ENCODE measurements around the gene BMPR1B. TPM values are rescaled to one million over a fixed set of nuclear protein-coding genes. Genes with fewer than 3 reads are reported as not detected.

BMPR1B gene
- 2.4 and 9.3 TPM in 2 replicates for total RNA-seq (ENCODE audit: low replicate concordance)
- long read RNA-seq, partial matches to known transcripts: 1 of 2 reads
- long read RNA-seq, other reads (novel, unspliced or antisense): 1 of 2 reads

DNA sequence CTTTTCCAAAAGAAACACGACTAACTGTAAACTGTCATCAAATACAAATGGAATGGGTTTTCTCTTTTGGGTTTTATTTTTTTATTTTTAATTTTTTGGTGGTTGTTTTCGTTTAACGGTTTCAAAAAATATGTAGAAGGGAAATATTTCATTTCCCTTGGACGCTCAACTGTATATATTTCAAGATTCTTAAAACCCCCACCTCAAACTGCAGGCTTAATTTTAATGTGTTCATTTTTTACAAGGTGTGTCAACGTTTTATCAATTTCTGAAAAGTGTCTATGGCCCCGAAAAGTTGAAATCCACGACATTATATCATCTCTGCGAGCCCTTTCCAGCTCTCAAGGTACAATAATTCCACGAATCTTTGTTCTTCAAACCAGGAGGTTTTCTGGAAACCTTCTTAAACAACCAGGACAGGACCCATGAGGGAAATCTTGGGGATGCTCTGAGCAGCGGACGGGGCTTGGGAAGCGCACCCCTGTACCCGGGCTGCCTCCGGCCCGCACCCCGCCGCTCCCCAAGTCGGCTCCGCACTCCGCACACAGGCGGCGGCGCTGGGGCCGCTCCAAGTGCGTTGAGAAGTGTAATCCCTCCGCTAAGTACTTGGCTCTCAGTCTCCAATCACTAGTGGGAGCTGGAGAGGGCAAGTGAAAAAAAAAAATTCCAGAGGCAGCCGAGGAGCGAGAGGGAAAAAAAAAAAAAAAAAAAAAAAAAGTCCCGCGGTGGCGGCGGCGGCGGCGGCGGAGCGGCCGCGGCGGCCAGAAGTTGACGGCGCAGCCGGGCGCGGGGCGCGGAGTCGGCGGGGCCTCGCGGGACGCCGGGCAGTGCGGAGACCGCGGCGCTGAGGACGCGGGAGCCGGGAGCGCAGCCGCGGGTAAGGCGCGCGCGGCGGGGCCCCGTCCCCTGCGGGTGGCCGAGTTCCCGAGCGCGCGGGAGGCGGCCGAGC lies at the start of gene BMPR1B:
BMPR1B (plus strand) TSS at position 764 of the 949 bp plus-strand sequence. CDS start 346,470 bp downstream, outside the sequence.
- Mint-ChIP-seq H3K27ac (peak within 1 kb of the TSS; percentile 71), H3K4me1 (ENCODE audit: unreplicated experiment) (peaks cover 16% of the 10 kb centered on the region), H3K27me3 (peaks cover 72% of the 10 kb centered on the region), H3K36me3 (no peaks in the 10 kb centered on the region), H3K9me3 (no peaks in the 10 kb centered on the region), H3K4me3 (peak within 1 kb of the TSS; percentile 91)
- TF ChIP-seq, protein P1, sequence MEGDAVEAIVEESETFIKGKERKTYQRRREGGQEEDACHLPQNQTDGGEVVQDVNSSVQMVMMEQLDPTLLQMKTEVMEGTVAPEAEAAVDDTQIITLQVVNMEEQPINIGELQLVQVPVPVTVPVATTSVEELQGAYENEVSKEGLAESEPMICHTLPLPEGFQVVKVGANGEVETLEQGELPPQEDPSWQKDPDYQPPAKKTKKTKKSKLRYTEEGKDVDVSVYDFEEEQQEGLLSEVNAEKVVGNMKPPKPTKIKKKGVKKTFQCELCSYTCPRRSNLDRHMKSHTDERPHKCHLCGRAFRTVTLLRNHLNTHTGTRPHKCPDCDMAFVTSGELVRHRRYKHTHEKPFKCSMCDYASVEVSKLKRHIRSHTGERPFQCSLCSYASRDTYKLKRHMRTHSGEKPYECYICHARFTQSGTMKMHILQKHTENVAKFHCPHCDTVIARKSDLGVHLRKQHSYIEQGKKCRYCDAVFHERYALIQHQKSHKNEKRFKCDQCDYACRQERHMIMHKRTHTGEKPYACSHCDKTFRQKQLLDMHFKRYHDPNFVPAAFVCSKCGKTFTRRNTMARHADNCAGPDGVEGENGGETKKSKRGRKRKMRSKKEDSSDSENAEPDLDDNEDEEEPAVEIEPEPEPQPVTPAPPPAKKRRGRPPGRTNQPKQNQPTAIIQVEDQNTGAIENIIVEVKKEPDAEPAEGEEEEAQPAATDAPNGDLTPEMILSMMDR (conservative IDR thresholded peaks at IDR 0.05): peak; percentile 13
- DNase-seq (ENCODE audit: extremely low spot score, unreplicated experiment): no peak

- H3K27ac Mint-ChIP-seq: no peak overlapping the region
- DNase-seq (ENCODE audit: extremely low spot score, unreplicated experiment): no peak
- H3K9me3 Mint-ChIP-seq: no peaks in the 10 kb centered on the region
- no peak overlapping the region for H3K4me3 Mint-ChIP-seq
- TF ChIP-seq, protein P1 (conservative IDR thresholded peaks at IDR 0.05): no peak
- no peaks in the 10 kb centered on the region for H3K36me3 Mint-ChIP-seq
- H3K27me3 Mint-ChIP-seq: no peaks in the 10 kb centered on the region
- no peaks in the 10 kb centered on the region for H3K4me1 Mint-ChIP-seq (ENCODE audit: unreplicated experiment)
Observed at GRCh38 chr4:94711635-94712034, 46.1 kb upstream of the BMPR1B start.

GRCh38 chr4:94714365-94715160 lies 43.2 kb upstream of the BMPR1B start:
- TF ChIP-seq, protein P1 (conservative IDR thresholded peaks at IDR 0.05): no peak
- Mint-ChIP-seq H3K4me1 (ENCODE audit: unreplicated experiment) (no peaks in the 10 kb centered on the region), H3K27me3 (peaks cover 2% of the 10 kb centered on the region), H3K36me3 (no peaks in the 10 kb centered on the region), H3K27ac (no peak overlapping the region), H3K9me3 (no peaks in the 10 kb centered on the region), H3K4me3 (no peak overlapping the region)
- no peak for DNase-seq (ENCODE audit: extremely low spot score, unreplicated experiment)

DNA sequence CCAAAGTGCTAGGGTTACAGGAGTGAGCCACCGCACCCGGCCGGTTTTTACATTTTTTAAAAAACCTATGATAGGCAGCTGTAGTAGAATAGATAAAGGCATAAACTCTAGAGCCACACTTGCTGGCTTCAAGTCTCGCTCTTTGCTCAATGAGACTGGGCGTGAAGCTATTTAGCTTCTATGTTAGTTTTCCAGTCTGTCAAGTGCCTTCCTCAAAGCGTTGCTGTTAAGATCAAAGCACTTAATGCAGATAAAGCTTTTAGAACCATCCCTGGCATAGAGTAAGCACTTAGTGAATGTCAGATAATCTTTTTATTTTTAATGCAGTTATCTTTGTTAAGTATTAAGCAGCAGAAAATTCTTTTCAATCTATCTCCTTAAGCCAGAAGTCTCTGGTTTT lies 42.0 kb upstream of the BMPR1B start:
- Mint-ChIP-seq H3K4me3 (no peak overlapping the region), H3K36me3 (no peaks in the 10 kb centered on the region), H3K4me1 (ENCODE audit: unreplicated experiment) (no peaks in the 10 kb centered on the region), H3K27ac (no peak overlapping the region), H3K9me3 (no peaks in the 10 kb centered on the region), H3K27me3 (peaks cover 2% of the 10 kb centered on the region)
- TF ChIP-seq, protein P1 (conservative IDR thresholded peaks at IDR 0.05): no peak
- DNase-seq (ENCODE audit: extremely low spot score, unreplicated experiment): no peak

DNA sequence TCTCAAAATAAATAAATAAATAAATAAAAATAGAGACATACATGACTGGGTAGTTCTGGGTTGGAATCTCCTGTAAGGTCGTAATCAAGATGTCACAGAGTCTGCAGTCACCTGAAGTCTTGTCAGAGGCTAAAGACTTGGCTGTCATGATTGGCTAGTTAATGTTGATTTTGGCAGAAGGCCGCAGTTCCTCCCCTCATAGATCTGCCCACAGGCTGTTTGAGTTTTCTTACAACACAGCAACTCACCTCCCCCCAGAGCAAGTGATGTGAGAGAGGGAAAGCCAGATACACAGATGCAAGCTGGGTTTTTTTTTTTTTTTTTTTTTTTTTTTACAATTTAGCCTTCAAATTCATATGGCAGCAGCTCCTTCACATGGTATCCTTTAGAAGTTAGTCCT lies 36.4 kb upstream of the BMPR1B start:
- Mint-ChIP-seq H3K4me1 (ENCODE audit: unreplicated experiment) (peaks cover 6% of the 10 kb centered on the region), H3K27ac (no peak overlapping the region), H3K27me3 (peaks cover 5% of the 10 kb centered on the region), H3K4me3 (no peak overlapping the region), H3K36me3 (no peaks in the 10 kb centered on the region), H3K9me3 (no peaks in the 10 kb centered on the region)
- DNase-seq (ENCODE audit: extremely low spot score, unreplicated experiment): no peak
- TF ChIP-seq, protein P1 (conservative IDR thresholded peaks at IDR 0.05): no peak
